HFFc6 (cell line): ENCODE measurements around the gene ADCY2. TPM values are rescaled to one million over a fixed set of nuclear protein-coding genes. Genes with fewer than 3 reads are reported as not detected.

Experiments used
- DNase-seq: peaks from one replicate; pipeline ENCODE4 v3.0.0-alpha.2; 2018
- H3K27ac Mint-ChIP-seq: 2 replicates; pipeline ENCODE4 v1.8.0; 2020; ENCODE audit warnings: mild to moderate bottlenecking, mixed read lengths
- H3K27me3 Mint-ChIP-seq: 2 replicates; pipeline ENCODE4 v1.8.0; 2021; ENCODE audit warnings: mild to moderate bottlenecking, moderate library complexity, mixed read lengths; ENCODE audit not compliant: insufficient read depth
- H3K36me3 Mint-ChIP-seq: 2 replicates; pipeline ENCODE4 v1.8.0; 2021; ENCODE audit warnings: low read depth, mixed read lengths
- H3K4me1 Mint-ChIP-seq: 2 replicates; pipeline ENCODE4 v1.8.0; 2020; ENCODE audit warnings: low read depth, mixed read lengths
- H3K4me3 Mint-ChIP-seq: 2 replicates; pipeline ENCODE4 v1.8.0; 2020; ENCODE audit warnings: mild to moderate bottlenecking, moderate library complexity, mixed read lengths
- H3K9me3 Mint-ChIP-seq: 2 replicates; pipeline ENCODE4 v1.8.0; 2020; ENCODE audit warnings: mild to moderate bottlenecking, mixed read lengths
- CTCF ChIP-seq: fragments of 200-600 bp; sonication (generic); IDR thresholded peaks from 2 replicates; pipeline ENCODE4 v1.5.0; 2021; ENCODE audit warnings: antibody characterized with exemption, mild to moderate bottlenecking
- total RNA-seq, 6 experiments: library from RNA; stranded (reverse); fragmentation: NEBNext Ultra II Directional; extraction: Animal tissue kit (Norgen Biotek cat#: 25700); gene quantifications; 2 replicates in 1 of 6; 3 replicates in 5 of 6; pipeline ENCODE4 v1.2.3, GENCODE V29; 2021

ADCY2 gene
- total RNA-seq, 6 experiments from 2014 or later: not detected

- H3K4me1 Mint-ChIP-seq: no peaks in the 10 kb centered on the region
- no peaks in the 10 kb centered on the region for H3K36me3 Mint-ChIP-seq
- H3K27ac Mint-ChIP-seq: no peak overlapping the region
- H3K27me3 Mint-ChIP-seq: peaks cover 30% of the 10 kb centered on the region
- TF ChIP-seq CTCF: no peak
- DNase-seq: no peak
- no peak overlapping the region for H3K4me3 Mint-ChIP-seq
- no peaks in the 10 kb centered on the region for H3K9me3 Mint-ChIP-seq
Measured at GRCh38 chr5:7852542-7852941, 456.6 kb downstream of the ADCY2 start.

GRCh38 chr5:7852988-7853387 lies 457.1 kb downstream of the ADCY2 start:
- H3K4me3 Mint-ChIP-seq: no peak overlapping the region
- DNase-seq: no peak
- no peak overlapping the region for H3K27ac Mint-ChIP-seq
- no peak for TF ChIP-seq CTCF
- no peaks in the 10 kb centered on the region for H3K9me3 Mint-ChIP-seq
- peaks cover 2% of the 10 kb centered on the region for H3K4me1 Mint-ChIP-seq
- peaks cover 30% of the 10 kb centered on the region for H3K27me3 Mint-ChIP-seq
- no peaks in the 10 kb centered on the region for H3K36me3 Mint-ChIP-seq

DNA sequence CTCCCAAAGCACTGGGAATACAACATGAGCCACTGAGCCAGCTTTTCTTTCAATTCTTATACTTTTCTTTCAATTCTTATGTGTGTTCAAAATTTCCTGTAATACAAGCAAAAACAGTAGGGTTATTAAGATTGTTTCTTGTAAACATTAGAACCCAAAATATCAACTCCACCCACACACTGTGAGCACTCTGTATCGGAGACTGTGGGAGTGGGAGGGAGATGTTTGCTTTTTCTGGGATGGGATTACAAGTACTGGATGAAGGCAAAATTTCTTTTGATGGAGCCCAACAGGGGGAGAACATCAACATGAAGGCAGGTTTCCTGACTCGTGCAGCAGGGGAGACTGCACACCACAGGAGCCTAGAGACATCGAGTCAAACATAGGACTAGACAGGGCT lies 459.7 kb downstream of the ADCY2 start:
- peaks cover 11% of the 10 kb centered on the region for H3K4me1 Mint-ChIP-seq
- no peaks in the 10 kb centered on the region for H3K9me3 Mint-ChIP-seq
- H3K36me3 Mint-ChIP-seq: peaks cover 5% of the 10 kb centered on the region; the same call in 1 of the 2 replicates
- H3K4me3 Mint-ChIP-seq: no peak overlapping the region
- DNase-seq: no peak
- TF ChIP-seq CTCF: no peak
- H3K27ac Mint-ChIP-seq: no peak overlapping the region
- peaks cover 14% of the 10 kb centered on the region for H3K27me3 Mint-ChIP-seq

GRCh38 chr5:7856855-7857254 lies 460.9 kb downstream of the ADCY2 start:
- no peak overlapping the region for H3K27ac Mint-ChIP-seq
- no peak overlapping the region for H3K4me3 Mint-ChIP-seq
- no peaks in the 10 kb centered on the region for H3K9me3 Mint-ChIP-seq
- peaks cover 5% of the 10 kb centered on the region; the same call in 1 of the 2 replicates for H3K36me3 Mint-ChIP-seq
- H3K4me1 Mint-ChIP-seq: peaks cover 11% of the 10 kb centered on the region
- TF ChIP-seq CTCF: peak; percentile 75
- peak; percentile 48 for DNase-seq
- peaks cover 6% of the 10 kb centered on the region for H3K27me3 Mint-ChIP-seq

GRCh38 chr5:7857361-7857760 lies 461.4 kb downstream of the ADCY2 start:
- peaks cover 5% of the 10 kb centered on the region; the same call in 1 of the 2 replicates for H3K36me3 Mint-ChIP-seq
- no peaks in the 10 kb centered on the region for H3K9me3 Mint-ChIP-seq
- peaks cover 11% of the 10 kb centered on the region for H3K4me1 Mint-ChIP-seq
- peak overlapping the region; percentile 29; the same call in 1 of the 2 replicates for H3K27ac Mint-ChIP-seq
- H3K27me3 Mint-ChIP-seq: peaks cover 5% of the 10 kb centered on the region
- no peak for DNase-seq
- H3K4me3 Mint-ChIP-seq: no peak overlapping the region
- no peak for TF ChIP-seq CTCF
